HG03565 (cell line): ENCODE measurements around the gene CCDC54.
"Not testable (repeated sequence)": the region's sequence is repeated elsewhere in the genome, so short reads cannot be mapped to it uniquely, and the experiment has no call there.

Experiments used
- ATAC-seq: cut with Tn5 transposase; IDR thresholded peaks from one replicate; pipeline ENCODE4 v1.9.1; 2021; ENCODE audit warnings: mild to moderate bottlenecking, moderate library complexity; ENCODE audit not compliant: unreplicated experiment

Gene CCDC54

GRCh38 chr3:107377151-107377550 lies at the start of gene CCDC54:
Gene CCDC54, plus strand, starts transcription at chr3:107377439. Its CDS starts 149 bp downstream, at chr3:107377588.
- no peak for ATAC-seq

- no peak for ATAC-seq
Observed at GRCh38 chr3:107328069-107328468, 49.2 kb upstream of the CCDC54 start.

- ATAC-seq, result no peak
Observed at GRCh38 chr3:107329088-107329487, 48.2 kb upstream of the CCDC54 start.

GRCh38 chr3:107339690-107340089 lies 37.5 kb upstream of the CCDC54 start:
- ATAC-seq, result not testable (repeated sequence)

GRCh38 chr3:107344722-107345121 lies 32.5 kb upstream of the CCDC54 start:
- no peak for ATAC-seq

GRCh38 chr3:107345822-107346405 lies 31.3 kb upstream of the CCDC54 start:
- no peak for ATAC-seq

- ATAC-seq, result no peak
Observed at GRCh38 chr3:107346564-107346963, 30.7 kb upstream of the CCDC54 start.

GRCh38 chr3:107347751-107348150 lies 29.5 kb upstream of the CCDC54 start:
- ATAC-seq, result no peak

GRCh38 chr3:107356706-107357105 lies 20.5 kb upstream of the CCDC54 start:
- ATAC-seq, result no peak

GRCh38 chr3:107361633-107362032 lies 15.6 kb upstream of the CCDC54 start:
- ATAC-seq, result no peak

GRCh38 chr3:107365051-107365450 lies 12.2 kb upstream of the CCDC54 start:
- no peak for ATAC-seq

GRCh38 chr3:107366766-107367165 lies 10.5 kb upstream of the CCDC54 start:
- ATAC-seq, result no peak

GRCh38 chr3:107367353-107367752 lies 9.9 kb upstream of the CCDC54 start:
- no peak for ATAC-seq

- no peak for ATAC-seq
Observed at GRCh38 chr3:107368654-107369398, 8.4 kb upstream of the CCDC54 start.

- ATAC-seq, result no peak
Observed at GRCh38 chr3:107369791-107370190, 7.4 kb upstream of the CCDC54 start.

- no peak for ATAC-seq
Observed at GRCh38 chr3:107370907-107371306, 6.3 kb upstream of the CCDC54 start.

- ATAC-seq, result no peak
Observed at GRCh38 chr3:107372506-107372905, 4.7 kb upstream of the CCDC54 start.

GRCh38 chr3:107373896-107374295 lies 3.3 kb upstream of the CCDC54 start:
- no peak for ATAC-seq

- no peak for ATAC-seq
Observed at GRCh38 chr3:107375682-107376081, 1.6 kb upstream of the CCDC54 start.

- ATAC-seq, result no peak
Observed at GRCh38 chr3:107382631-107383030, 5.4 kb downstream of the CCDC54 start.

GRCh38 chr3:107384428-107384827 lies 7.2 kb downstream of the CCDC54 start:
- ATAC-seq, result no peak

- ATAC-seq, result no peak
Observed at GRCh38 chr3:107384907-107385306, 7.7 kb downstream of the CCDC54 start.

- no peak for ATAC-seq
Observed at GRCh38 chr3:107387555-107387954, 10.3 kb downstream of the CCDC54 start.
